Thyroid gland (tissue), 4 donors: Measurements from ENCODE around the gene FBN2. TPM values are rescaled to one million over a fixed set of nuclear protein-coding genes. Genes with fewer than 3 reads are reported as not detected.
A peak's percentile ranks its signal among the peaks of the same experiment; 100 is the strongest.

Experiments used
- DNase-seq, 2 donors: peaks; one replicate each; pipeline ENCODE4 v3.0.0-alpha.2; 2019
- H3K27ac ChIP-seq, 3 donors: fragments of 200-600 bp; sonication (generic); 1 replicate in 2 of 3; 2 replicates in 1 of 3; pipeline ENCODE4 v1.5.1; 2016 to 2019; ENCODE audit warnings: mild to moderate bottlenecking in 1 of 3, moderate library complexity in 1 of 3
- H3K27me3 ChIP-seq: fragments of 200-600 bp; sonication (generic); one replicate; pipeline ENCODE4 v1.5.1; 2019
- H3K36me3 ChIP-seq, 2 donors: fragments of 200-600 bp; sonication (generic); one replicate each; pipeline ENCODE4 v1.5.1; 2016 to 2019
- H3K4me1 ChIP-seq, 2 donors: fragments of 200-600 bp; sonication (generic); one replicate each; pipeline ENCODE4 v1.5.1; 2017 to 2019
- H3K4me3 ChIP-seq, 3 donors: fragments of 200-600 bp; sonication (generic); replicated peaks in 1 of 3; 1 replicate in 2 of 3; 2 replicates in 1 of 3; pipeline ENCODE4 v1.5.1; 2016; ENCODE audit warnings: mild to moderate bottlenecking in 1 of 3
- H3K9me3 ChIP-seq: fragments of 200-600 bp; sonication (generic); one replicate; pipeline ENCODE4 v1.5.1; 2017
- CTCF ChIP-seq, 6 experiments: fragments of 200-600 bp in 3 of 6; fragments of 450-650 bp in 3 of 6; sonication (generic) in 3 of 6; IDR thresholded peaks; one replicate each; pipeline ENCODE4 v1.5.1; 2016 to 2019; ENCODE audit warnings: antibody characterized with exemption in 6 of 6, mild to moderate bottlenecking in 2 of 6, inconsistent platforms in 1 of 6, moderate library complexity in 1 of 6
- POLR2A ChIP-seq, 2 donors: fragments of 450-650 bp; IDR thresholded peaks; one replicate each; pipeline ENCODE4 v1.6.1; 2017; ENCODE audit warnings: antibody characterized with exemption in 2 of 2, mild to moderate bottlenecking in 2 of 2, moderate library complexity in 1 of 2
- WGBS, 2 donors: methylation state at CpG; one replicate each; pipeline ENCODE4 v1.1.5; 2017; 5-methylcytosine and 5-hydroxymethylcytosine counted together
- intact Hi-C: fragments of 100-400 bp; cut with DNase I; formaldehyde crosslinking; loops from one replicate; pipeline ENCODE4 v1.15.1; 2023
- total RNA-seq, 4 donors: library from RNA; depleted of rRNA; stranded (reverse); fragments of >200 nt; gene quantifications; one replicate each; pipeline ENCODE4 v1.2.3, GENCODE V29; 2016

Gene FBN2
- 1 to 10 TPM; 1.0 to 3.9 (median 2.5) TPM for total RNA-seq

- intact Hi-C loops = no loop called here
- TF ChIP-seq POLR2A (IDR thresholded peaks at IDR 0.05) (no peak), CTCF (IDR thresholded peaks at IDR 0.05) (no peak)
- Histone ChIP-seq H3K36me3 (no peaks in the 10 kb centered on the region), H3K9me3 (no peaks in the 10 kb centered on the region), H3K27ac (no peak within 1 kb of the TSS), H3K4me3 (peak within 1 kb of the TSS in 2 of 3 donors; percentile 23 to 44), H3K27me3 (peaks cover 5% of the 10 kb centered on the region), H3K4me1 (peaks cover 6 to 21% of the 10 kb centered on the region in 2 donors)
- 1 to 3% methylated on average over 26 of the region's 26 CpGs for WGBS, 2 donors
- DNase-seq = no peak
These were observed at the start of gene FBN2 for GRCh38 chr5:128538000-128538249. Gene FBN2, minus strand, starts transcription at chr5:128538245. Its CDS starts 642 bp downstream, at chr5:128537603.

DNA sequence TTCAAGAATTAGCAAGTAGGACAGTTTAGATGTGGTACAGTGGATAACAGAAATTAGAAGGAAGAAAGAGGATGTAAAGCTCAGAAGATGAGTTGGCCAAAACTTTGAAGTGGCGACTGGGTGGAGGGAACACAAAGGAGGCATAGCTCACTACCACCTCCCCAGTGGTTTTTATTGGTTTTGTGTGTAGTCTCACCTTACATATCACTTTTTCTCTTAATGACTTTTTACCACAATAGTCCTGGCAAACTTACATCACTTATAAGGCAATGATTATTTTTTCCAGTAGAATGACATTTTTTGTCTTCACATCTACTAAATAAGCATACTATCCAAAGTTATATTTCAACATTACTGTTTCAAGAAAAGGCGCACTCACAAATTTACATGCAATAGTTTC is 49.2 kb upstream of the FBN2 start:
- Histone ChIP-seq H3K27ac (no peak overlapping the region), H3K27me3 (no peaks in the 10 kb centered on the region), H3K4me1 (no peaks in the 10 kb centered on the region), H3K4me3 (no peak overlapping the region), H3K9me3 (no peaks in the 10 kb centered on the region), H3K36me3 (no peaks in the 10 kb centered on the region)
- no peak for DNase-seq
- TF ChIP-seq POLR2A (IDR thresholded peaks at IDR 0.05) = no peak
- TF ChIP-seq CTCF (IDR thresholded peaks at IDR 0.05) = no peak
- 71 to 86% methylated on average over 2 of the region's 2 CpGs for WGBS, 2 donors
- intact Hi-C loops = no loop called here

DNA sequence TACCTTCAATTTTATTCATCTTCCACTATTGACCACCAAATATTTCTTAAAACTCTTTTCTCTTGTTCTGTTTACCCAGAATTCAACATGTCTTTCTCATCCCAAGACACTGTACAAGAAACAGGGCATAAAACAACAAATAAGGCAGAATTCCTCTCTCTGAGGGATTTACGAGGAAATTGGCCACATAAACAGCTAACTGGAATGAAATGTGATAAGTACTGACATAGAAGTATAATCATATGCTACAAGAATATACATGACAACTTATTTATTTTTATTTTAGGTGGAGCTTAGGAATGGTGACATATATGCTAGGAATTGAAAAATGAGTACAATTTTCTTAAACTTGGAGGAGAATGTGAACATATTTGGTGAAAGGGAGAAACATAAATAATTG is 48.8 kb upstream of the FBN2 start:
- no peak for TF ChIP-seq POLR2A (IDR thresholded peaks at IDR 0.05)
- TF ChIP-seq CTCF (IDR thresholded peaks at IDR 0.05) = no peak
- intact Hi-C loops = no loop called here
- no peak for DNase-seq
- H3K36me3 ChIP-seq = no peaks in the 10 kb centered on the region
- no peak overlapping the region for H3K4me3 ChIP-seq
- no peaks in the 10 kb centered on the region for H3K4me1 ChIP-seq
- H3K27ac ChIP-seq = no peak overlapping the region
- 67 to 85% methylated on average over 1 of the region's 1 CpG for WGBS, 2 donors
- no peaks in the 10 kb centered on the region for H3K9me3 ChIP-seq
- no peaks in the 10 kb centered on the region for H3K27me3 ChIP-seq

- TF ChIP-seq CTCF (IDR thresholded peaks at IDR 0.05) (no peak), POLR2A (IDR thresholded peaks at IDR 0.05) (no peak)
- intact Hi-C loops = no loop called here
- Histone ChIP-seq H3K27ac (no peak overlapping the region), H3K4me3 (no peak overlapping the region), H3K4me1 (no peaks in the 10 kb centered on the region), H3K9me3 (no peaks in the 10 kb centered on the region), H3K27me3 (no peaks in the 10 kb centered on the region), H3K36me3 (no peaks in the 10 kb centered on the region)
- DNase-seq = no peak
- WGBS, 2 donors = 68 to 87% methylated on average over 4 of the region's 4 CpGs
These were observed 41.6 kb upstream of the FBN2 start for GRCh38 chr5:128579639-128580038.

DNA sequence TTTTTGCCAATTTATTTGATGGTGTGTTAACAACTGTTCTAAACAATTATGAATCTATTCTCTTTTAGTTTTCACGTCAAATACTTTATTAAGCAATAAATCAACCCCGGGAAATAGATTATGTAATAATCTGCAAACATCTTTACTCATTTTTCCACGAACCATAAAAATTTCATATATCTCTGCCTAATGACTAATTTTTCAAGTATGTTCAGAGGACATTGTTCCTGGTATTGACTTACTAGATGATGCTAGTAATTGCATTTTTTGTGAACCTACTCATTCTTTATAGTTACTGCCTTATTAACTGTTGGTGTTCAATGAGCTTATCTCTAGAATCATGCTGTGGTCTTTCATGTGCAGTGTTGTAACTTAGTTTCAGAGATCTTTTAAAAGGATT is 41.0 kb upstream of the FBN2 start:
- TF ChIP-seq POLR2A (IDR thresholded peaks at IDR 0.05) (no peak), CTCF (IDR thresholded peaks at IDR 0.05) (no peak)
- intact Hi-C loops = no loop called here
- Histone ChIP-seq H3K27ac (no peak overlapping the region), H3K9me3 (no peaks in the 10 kb centered on the region), H3K4me3 (no peak overlapping the region), H3K27me3 (no peaks in the 10 kb centered on the region), H3K4me1 (no peaks in the 10 kb centered on the region), H3K36me3 (no peaks in the 10 kb centered on the region)
- no peak for DNase-seq
- WGBS, 2 donors = 74 to 78% methylated on average over 3 of the region's 3 CpGs
